A549 (cell line): ENCODE measurements around the gene CAPN13.

Source experiments
- EP300 ChIP-seq, 2 experiments: fragments of >200 bp; sonication (Bioruptor Twin); formaldehyde crosslinking; IDR thresholded peaks; 2 replicates in 1 of 2; 3 replicates in 1 of 2; pipeline ENCODE4 v1.6.1; 2016 to 2017
- NPAS2 ChIP-seq: fragments of 250-450 bp; sonication (Bioruptor Pico); IDR thresholded peaks from 2 replicates; pipeline ENCODE4 v1.8.0; 2022; ENCODE audit warnings: mild to moderate bottlenecking, moderate library complexity, borderline replicate concordance
- PHF8 ChIP-seq: fragments of 200-600 bp; sonication (generic); IDR thresholded peaks from 2 replicates; pipeline ENCODE4 v1.6.1; 2016; ENCODE audit warnings: low read depth, mild to moderate bottlenecking, antibody characterized with exemption, moderate library complexity, borderline replicate concordance
- ZSCAN20 ChIP-seq: fragments of 250-450 bp; sonication (Bioruptor Pico); IDR thresholded peaks from 2 replicates; pipeline ENCODE4 v1.8.0; 2022; ENCODE audit warnings: mild to moderate bottlenecking, moderate library complexity
- TF ChIP-seq, protein P1 (sequence below): fragments of >200 bp; sonication (Bioruptor Twin); formaldehyde crosslinking; IDR thresholded peaks from 3 replicates; pipeline ENCODE4 v1.5.1; 2016
- TF ChIP-seq, protein P2 (sequence below): fragments of 200-600 bp; sonication (generic); IDR thresholded peaks from 2 replicates; pipeline ENCODE4 v1.6.1; 2016; ENCODE audit warnings: antibody characterized with exemption, mild to moderate bottlenecking, moderate library complexity

DNA sequence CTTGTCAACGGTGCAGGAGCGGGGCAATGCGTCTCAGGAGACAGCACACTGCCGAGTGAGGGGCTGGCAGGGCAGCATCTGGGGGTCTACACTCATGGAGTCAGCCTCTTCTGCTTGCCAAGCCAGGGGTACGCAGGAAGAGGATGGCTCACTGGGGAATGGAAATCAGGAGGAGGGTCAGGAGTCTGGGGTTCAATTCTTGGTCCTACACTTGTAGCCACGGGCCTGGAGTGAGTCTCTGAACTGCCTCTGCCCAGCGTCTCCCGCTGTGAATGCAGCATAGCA is 70.0 kb downstream of the CAPN13 start:
- TF ChIP-seq, protein P1, sequence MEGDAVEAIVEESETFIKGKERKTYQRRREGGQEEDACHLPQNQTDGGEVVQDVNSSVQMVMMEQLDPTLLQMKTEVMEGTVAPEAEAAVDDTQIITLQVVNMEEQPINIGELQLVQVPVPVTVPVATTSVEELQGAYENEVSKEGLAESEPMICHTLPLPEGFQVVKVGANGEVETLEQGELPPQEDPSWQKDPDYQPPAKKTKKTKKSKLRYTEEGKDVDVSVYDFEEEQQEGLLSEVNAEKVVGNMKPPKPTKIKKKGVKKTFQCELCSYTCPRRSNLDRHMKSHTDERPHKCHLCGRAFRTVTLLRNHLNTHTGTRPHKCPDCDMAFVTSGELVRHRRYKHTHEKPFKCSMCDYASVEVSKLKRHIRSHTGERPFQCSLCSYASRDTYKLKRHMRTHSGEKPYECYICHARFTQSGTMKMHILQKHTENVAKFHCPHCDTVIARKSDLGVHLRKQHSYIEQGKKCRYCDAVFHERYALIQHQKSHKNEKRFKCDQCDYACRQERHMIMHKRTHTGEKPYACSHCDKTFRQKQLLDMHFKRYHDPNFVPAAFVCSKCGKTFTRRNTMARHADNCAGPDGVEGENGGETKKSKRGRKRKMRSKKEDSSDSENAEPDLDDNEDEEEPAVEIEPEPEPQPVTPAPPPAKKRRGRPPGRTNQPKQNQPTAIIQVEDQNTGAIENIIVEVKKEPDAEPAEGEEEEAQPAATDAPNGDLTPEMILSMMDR: no peak
- TF ChIP-seq EP300 (IDR thresholded peaks at IDR 0.05): no peak
- TF ChIP-seq, protein P2, sequence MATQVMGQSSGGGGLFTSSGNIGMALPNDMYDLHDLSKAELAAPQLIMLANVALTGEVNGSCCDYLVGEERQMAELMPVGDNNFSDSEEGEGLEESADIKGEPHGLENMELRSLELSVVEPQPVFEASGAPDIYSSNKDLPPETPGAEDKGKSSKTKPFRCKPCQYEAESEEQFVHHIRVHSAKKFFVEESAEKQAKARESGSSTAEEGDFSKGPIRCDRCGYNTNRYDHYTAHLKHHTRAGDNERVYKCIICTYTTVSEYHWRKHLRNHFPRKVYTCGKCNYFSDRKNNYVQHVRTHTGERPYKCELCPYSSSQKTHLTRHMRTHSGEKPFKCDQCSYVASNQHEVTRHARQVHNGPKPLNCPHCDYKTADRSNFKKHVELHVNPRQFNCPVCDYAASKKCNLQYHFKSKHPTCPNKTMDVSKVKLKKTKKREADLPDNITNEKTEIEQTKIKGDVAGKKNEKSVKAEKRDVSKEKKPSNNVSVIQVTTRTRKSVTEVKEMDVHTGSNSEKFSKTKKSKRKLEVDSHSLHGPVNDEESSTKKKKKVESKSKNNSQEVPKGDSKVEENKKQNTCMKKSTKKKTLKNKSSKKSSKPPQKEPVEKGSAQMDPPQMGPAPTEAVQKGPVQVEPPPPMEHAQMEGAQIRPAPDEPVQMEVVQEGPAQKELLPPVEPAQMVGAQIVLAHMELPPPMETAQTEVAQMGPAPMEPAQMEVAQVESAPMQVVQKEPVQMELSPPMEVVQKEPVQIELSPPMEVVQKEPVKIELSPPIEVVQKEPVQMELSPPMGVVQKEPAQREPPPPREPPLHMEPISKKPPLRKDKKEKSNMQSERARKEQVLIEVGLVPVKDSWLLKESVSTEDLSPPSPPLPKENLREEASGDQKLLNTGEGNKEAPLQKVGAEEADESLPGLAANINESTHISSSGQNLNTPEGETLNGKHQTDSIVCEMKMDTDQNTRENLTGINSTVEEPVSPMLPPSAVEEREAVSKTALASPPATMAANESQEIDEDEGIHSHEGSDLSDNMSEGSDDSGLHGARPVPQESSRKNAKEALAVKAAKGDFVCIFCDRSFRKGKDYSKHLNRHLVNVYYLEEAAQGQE: no peak
- no peak for TF ChIP-seq NPAS2 (CRISPR knock-in tag)
- TF ChIP-seq ZSCAN20: no peak
- TF ChIP-seq PHF8: no peak
